ENCODE results near the gene LONRF3. TPM values are rescaled to one million over a fixed set of nuclear protein-coding genes. Genes with fewer than 3 reads are reported as not detected.
"Not testable (repeated sequence)": the region's sequence is repeated elsewhere in the genome, so short reads cannot be mapped to it uniquely, and the experiment has no call there.

Gene LONRF3
- total RNA-seq, 1 donor from 2014 or later: 0.16 TPM

DNA sequence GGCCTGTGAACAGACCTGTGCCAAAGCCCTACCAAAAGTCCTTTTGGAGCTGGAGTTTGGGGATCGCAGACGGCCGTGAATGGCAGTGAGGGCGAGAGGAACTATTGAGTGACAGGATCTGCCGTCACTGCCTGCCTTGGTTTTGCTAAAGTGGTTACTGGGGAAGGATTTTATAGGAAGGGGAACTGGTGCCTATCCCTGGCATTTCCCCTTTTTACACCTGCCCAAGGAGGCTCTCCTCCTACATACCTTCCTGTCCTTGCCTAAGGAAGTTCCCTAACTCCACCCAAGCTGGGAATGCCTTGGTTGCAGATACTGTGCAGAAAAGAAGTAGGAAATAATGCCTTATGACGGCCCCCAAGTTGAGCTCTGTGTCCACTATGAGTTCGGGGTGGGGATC lies 14.5 kb downstream of the LONRF3 start:
- no peak for ATAC-seq

DNA sequence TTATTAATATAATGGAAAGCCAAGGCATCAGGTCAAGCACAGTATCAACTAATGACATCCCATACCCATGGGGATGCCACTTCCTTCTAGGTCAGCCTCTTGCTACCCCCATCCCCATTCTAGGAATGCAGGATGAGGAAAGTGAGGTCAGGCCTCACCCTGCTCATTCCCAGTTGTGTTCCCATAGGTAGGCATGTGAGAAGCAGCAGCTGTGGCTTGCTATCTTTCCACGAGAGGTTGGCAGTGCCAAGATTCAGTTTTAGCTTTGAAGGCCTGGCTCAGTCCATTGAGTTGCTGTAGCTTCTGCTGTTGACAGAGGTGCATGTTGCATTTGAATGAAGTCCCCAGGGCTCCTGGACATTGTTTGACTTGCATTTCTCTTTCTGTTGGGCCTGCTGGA lies 15.5 kb downstream of the LONRF3 start:
- no peak for ATAC-seq

DNA sequence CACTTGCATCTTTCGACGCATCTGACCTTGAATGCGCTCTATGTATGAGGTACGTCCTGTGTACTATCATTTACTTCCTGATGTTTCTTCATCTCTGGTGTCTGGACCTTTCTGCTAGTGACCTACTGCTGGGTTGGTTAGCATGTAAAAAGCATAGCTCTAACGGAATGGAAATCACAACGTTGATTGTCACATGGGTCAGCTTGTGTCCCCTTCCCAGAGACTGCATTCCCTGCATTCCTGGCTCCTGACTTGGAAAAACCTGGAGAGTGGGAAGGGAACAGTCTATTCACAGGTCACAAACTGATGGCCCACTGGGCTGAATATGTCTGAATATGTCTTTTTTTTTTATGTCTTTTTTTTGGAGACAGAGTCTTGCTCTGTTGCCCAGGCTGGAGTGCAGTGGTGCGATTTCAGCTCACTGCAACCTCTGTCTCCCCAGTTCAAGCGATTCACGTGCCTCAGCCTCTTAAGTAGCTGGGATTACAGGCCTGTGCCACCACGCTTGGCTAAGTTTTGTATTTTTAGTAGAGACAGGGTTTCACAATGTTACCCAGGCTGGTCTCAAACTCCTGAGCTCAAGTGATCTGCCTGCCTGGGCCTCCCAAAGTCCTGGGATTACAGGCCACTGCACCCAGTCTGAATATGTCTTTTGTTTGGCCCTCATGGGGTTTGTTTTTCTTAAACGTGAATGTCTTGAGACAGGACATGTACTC lies 16.3 kb downstream of the LONRF3 start:
- no peak for ATAC-seq

DNA sequence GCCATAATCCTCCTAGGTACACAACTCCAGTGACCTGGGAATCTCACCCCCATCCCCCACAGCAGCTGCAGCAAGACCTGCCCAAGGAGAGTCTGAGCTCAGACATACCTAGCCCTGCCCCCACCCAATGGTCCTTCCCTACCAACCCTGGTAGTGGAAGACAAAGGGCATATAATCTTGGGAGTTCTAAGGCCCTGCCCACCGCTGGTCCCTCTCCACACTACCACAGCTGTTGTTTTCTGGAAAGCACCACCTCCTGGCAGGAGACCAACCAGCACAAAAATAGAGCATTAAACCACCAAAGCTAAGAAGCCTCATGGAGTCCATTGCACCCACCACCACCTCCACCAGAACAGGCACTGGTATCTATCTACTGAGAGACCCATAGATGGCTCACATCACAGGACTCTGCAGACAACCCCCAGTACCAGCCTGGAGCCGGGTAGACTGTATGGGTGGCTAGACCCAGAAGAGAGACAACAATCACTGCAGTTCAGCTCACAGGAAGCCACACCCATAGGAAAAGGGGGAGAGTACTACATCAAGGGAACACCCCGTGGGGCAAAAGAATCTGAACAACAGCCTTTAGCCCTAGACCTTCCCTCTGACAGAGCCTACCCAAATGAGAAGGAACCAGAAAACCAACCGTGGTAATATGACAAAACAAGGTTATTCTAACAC lies 18.2 kb downstream of the LONRF3 start:
- ATAC-seq: not testable (repeated sequence)

DNA sequence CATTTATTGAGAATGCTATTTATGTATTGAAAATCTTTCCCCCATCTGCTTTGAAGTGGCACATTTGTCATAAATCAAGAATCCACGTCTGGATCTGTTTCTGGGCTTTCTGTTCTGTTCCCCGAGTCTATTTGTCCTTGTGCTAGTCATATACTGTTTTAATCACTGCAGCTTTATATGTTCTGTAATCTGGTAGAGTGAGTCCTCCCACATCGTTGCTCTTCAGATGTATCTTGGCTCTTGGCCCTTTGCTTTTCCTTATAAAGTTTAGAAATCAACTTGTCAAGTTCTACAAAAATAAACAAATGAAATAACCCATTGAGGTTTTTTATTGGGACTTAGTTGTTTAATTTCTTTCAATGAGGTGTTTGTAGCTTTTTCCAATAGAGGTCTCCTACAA lies 29.0 kb downstream of the LONRF3 start:
- no peak for ATAC-seq

DNA sequence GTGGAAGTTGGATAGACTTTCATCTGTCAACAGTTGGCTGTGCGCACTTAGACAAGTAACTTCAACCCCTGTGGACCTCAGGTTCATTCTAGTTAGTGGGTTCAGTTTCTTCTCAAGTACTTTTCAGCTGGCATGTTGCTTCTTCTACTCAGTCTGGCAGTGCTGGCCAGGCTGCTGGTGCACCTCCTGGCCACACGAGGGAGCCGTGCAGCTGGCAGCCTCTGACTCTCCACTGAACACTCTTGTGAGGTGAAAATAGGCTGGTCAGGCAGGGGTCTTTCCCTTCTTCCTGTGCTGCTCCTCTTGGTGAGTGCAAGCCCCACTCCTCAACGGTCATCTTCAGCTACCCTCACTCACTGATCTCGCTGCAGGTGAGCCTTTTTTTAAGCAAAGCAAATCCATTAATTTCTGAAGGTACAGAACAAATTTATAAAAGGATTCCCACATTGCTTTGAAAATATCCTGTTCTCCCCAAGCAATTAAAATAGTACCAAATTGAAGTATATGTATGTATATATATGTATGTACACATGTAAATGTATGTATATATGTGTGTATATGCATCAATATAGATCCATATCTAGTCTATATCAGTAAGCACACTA lies 30.6 kb downstream of the LONRF3 start:
- peak; percentile 71 for ATAC-seq

DNA sequence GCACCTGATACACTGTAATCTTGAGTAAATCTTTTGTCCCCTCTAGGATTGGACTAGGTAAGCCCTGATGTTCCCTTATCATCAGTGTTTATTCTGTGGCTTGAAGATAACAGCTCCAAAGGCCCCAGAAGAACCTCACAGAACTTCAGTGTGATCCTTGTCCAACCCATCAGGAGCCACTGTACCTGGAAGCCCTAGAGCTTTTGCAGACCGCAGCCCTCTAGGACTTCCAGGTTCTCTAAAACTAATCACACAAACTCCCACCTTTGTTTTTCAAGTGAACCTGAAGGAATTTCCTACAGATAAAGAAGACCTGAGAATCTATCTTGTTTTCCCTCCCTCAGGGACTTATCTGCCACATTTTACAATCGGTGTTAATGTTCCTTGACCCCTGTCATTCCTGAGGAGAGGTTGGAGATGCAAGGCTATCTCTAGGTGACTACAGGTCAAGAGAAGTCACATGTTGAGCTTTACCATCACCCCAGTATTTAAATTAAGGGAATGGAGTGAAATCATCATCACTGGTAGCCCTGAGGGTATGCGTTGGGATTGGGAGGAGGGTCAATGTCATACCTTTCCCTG lies 32.9 kb downstream of the LONRF3 start:
- ATAC-seq: no peak

DNA sequence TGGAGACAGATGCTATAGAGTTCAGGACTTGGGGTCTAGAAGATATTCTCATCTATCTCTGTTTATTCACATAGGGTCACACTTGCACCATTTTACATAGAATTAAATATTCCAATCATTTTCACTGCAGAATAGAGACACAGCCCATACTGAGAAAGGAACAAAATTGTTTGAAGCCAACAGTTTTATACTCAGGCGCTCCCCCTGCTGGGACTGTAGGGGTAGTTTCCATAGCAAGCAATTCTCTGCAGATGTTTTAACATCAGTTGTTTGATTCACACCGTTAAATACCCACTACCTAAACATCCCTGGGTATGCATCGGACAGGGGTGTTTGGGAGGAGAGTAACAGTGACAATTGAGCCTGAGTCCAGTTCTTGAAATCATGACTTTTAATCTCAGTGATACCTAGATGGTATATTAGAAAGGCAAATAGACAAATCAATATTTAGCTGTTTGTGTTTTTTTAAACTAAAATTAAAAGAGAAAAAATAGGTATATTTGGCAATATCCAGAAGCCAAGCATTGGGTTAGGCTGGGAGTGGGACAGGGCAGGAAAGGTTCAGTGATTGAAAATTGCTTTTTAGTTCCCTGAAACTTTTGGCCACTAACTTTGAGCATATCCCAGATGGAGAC lies 33.8 kb downstream of the LONRF3 start:
- ATAC-seq: no peak

DNA sequence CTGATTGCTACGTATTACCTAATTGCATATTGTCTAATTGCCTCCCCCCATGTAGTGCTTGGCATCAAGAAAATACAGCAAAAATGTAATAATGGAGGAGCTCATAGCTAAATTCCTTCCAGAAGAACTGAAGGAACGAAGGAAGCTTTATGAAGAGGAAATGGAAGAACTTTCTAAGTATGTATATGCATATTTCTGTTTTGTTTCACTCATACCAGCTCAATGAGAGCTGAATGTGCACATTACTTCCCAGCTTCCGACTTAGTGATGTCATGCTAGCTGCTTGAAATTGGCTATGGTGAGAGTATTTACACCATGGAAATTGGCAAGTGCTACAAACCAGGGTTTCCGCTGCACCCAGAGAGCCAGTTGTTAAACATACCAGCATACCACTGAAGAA lies 34.7 kb downstream of the LONRF3 start:
- ATAC-seq: no peak

DNA sequence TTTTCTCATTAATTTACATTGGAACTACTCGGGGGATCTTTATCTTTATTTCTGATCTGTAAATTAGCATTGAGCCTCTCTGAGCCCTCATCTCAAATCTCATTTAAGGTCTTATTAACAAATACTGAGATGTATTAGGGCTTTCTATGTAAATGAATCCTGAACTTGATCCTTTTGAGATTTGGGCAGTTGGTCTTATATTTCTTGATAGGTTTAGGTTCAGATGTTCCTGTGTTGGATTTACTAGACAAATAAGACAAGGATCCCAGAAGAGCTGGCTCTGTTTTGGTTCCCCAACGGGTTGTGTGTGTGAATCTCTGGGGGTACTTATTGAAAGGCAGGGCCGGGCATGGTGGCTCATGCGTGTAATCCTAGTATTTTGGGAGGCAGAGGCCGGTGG lies 36.1 kb downstream of the LONRF3 start:
- no peak for ATAC-seq

DNA sequence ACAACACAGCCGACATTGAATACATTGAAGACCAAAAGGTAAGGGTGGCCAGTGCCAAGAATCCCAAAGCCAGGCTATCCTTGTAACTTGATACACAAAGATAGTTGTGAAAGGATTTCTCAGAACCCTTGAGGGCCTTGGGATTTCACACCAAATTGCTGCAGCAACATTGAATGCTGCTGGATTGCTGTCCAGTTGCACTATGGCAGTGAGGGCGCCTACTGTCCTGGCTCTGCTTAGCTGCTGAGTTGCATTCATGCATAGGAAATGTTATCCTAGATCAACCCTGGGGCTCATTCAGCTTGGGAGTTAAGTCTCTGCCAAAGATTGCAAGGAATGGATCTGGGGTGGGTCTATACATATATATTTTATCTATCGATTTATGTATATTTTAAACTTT lies 38.7 kb downstream of the LONRF3 start:
- no peak for ATAC-seq

DNA sequence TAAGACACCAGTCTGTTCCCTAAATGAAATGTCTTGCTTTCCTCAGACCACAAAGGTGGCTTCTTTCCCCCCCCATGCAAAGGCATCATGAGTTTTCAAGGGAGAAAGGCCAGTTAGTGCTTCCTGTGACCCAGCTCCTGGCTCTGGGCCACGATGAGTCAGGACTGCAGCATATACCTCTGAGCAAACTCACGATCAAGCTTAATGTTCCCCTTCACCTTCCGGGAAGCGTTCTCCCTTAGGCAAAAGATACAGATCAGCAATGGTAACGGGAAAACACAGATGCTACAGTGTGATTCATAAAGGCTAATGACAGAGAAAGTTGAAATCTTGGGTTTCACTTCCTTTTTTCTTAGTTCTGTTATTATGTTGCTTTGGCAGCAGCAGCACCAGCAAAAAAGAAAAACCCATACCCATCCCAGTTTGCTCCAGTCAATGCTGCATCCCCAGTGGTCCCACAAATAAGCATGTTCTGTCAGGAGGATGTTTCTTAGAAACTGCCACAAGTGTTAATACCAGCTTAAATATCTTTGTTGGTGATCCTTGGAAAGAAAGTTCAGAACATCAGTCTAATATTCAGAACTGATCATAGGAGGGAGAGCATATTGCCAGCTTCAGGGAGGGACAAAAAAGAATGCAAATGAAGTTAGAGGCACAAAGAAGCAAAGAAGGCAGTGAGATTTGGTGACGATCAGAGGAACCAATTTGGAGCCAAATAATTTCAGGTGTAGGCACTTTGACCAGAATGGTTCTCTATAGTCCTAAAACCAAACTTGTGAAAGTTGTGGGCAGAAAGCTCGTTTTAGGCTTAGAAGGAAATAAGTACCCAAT lies 41.2 kb downstream of the LONRF3 start:
- peak; percentile 71 for ATAC-seq

DNA sequence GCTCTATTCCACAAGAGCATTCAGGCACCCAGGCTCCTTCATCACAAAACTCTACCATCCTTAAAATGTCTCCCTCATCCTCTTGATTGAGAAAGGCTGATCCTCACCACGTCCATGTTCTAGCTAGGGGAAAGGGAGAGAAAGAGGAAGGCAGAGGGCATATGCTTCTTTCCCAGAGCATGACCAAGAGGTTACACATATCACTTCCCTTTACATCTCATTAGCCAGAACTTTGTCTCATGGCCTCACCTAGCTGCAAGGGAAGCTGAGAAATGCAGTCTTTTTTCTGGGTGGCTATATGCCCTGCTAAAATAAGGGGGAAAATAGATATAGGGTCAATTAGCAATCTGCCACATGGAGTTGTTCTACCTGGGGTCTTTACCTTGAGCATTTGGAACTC lies 42.7 kb downstream of the LONRF3 start:
- no peak for ATAC-seq

DNA sequence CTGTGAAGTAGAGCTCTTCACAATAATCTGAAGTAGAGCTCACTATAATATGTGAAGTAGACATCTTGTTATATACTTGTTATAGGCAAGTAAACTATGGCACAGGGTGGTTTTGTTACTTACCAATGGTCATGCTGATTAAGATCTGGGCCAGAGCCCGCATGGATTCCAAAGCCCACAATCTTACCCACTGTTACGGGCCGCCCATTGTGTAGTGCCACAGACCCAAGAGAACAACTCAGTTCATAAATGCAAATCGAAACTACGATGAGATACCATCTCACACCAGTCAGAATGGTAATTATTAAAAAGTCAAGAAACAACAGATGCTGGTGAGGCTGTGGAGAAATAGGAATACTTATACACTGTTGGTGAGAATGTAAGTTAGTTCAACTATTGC lies 51.5 kb downstream of the LONRF3 start:
- ATAC-seq: no peak

DNA sequence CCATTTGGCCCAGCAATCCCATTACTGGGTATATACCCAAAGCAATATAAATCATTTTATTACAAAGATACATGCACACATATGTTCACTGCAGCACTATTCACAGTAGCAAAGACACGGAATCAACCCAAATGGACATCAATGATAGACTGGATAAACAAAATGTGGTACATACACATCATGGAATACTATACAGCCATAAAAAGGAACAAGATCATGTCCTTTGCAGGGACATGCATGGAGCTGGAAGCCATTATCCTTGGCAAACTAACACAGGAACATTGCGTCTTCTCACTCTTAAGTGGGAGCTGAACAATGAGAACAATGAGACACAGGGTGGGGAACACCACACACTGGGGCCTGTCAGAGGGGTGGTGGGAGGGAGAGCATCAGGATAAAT lies 51.9 kb downstream of the LONRF3 start:
- not testable (repeated sequence) for ATAC-seq

DNA sequence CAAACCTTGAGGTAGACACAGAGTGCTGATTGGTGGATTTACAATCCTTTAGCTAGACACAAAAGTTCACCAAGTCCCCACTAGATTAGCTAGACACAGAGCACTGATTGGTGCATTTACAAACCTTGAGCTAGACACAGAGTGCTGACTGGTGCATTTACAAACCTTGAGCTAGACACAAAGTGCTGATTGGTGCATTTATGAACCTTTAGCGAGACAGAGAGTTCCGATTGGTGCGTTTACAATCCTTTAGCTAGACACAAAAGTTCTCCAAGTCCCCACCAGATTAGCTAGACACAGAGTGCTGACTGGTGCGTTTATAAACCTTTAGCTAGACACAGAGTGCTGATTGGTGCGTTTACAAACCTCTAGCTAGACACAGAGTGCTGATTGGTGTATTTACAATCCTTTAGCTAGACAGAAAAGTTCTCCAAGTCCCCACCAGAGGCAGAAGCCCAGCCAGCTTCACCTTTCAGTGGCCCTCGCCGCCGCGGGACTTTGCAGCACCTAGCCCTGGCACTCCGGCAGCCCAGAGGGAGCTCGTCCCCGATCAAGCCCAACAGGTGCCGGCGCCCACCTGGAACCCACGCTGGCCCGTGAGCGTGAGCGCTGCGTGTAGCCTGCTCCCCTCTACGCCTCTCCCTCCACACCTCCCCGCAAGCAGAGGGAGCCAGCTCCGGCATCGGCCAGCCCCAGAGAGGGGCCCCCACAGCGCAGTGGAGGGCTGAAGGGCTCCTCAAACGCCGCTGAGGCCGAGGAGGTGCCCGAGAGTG lies 53.7 kb downstream of the LONRF3 start:
- ATAC-seq: not testable (repeated sequence)

DNA sequence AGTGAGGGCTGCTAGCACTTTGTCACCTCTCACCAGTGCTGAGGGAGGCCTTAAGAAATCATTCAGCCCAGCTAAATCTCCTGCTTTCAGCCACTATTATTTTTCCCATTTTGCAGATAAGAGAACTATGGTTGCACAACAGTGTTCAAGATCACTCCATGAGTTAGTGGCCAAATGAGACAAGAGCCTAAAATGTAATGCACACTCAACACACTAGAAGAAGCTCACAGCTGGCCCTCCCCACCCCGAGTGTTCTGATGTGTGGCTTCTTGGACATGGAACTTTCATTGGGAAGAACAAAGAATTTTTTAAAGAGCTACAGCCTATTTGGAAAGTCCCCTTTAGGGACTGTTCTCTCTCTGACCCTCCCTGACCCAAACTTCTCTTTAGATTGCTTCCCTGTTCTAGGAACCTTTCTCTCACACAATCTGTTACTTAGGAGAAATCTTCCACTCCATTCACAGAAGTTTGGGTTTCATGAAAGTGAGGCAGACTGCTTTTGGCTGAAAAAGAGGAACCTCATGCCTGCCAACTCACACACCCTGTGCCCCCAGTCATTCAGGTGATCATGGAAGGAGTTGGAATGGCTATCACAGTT lies 54.4 kb downstream of the LONRF3 start:
- ATAC-seq: no peak

DNA sequence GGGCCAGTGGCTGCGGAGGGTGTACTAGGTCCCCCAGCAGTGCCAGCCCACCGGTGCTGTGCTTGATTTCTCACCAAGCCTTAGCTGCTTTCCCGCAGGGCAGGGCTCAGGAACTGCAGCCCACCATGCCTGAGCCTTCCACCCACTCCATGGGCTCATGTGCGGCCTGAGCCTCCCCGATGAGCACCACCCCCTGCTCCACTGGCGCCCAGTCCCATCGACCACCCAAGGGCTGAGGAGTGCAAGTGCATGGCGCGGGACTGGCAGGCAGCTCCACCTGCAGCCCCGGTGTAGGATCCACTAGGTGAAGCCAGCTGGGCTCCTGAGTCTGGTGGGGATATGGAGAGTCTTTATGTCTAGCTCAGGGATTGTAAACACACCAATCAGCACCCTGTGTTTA lies 55.2 kb downstream of the LONRF3 start:
- not testable (repeated sequence) for ATAC-seq

DNA sequence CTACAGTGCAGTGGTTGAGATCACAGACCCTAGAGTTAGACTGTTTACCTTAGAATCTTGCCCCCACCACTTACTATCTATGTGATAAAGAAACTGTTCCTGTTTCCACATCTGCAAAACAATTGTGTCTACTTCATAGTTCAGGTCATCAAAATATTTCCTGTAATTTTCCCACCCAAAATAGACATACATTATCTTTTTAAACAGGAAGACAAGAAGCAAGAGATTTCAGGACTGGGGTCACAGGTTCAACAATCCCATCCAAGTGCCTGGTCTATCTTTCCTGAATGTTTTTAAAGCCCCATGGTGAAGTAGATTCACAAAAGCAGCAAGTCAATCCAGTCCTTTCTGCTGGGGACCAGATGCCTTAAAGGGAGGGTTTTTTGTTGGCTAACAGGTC lies 56.6 kb downstream of the LONRF3 start:
- no peak for ATAC-seq

DNA sequence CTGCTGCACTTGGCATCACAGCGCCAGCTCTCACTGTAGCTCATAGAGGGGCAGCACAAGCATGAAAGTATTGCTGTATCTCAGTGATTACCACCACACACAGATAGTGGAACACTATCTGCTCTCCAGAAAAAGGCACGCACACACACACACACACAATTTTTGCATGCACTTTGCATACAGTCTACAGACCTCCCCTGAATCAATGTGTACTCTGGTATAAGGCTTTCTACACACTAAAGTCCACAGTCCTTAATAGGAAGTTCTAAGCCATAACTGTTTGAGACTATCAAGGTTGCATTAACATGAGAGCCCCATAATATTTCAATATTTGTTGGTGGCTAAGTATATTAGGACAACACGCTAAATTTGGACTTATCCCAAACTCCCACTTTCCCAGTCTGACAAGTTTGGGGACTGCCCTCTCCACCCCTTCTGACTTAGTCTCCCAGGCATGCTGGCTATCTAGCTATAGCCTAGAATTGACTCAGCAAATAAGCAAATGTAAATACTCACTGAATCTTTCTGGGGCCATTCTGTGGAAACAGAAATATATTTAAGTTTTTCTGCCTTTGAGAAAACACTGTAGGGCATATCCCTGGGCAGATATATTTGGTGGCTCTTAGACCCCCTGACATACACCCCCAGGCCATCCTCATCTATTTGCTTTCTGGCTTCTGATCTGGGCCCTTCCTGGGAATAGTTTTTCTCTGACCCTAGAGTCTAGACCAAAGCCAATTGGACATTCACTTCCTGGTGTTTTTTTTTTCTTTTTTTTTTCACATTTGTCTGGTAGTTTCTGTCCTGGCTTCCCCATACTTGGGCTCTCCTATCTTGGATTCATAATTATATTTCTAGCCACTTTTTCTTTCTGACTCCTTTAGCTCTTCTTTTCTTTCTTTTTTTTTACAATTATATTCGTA lies 62.0 kb downstream of the LONRF3 start:
- no peak for ATAC-seq
